GM19239 (cell line): ENCODE results near the gene PSMG4.

ENCODE experiments used
- DNase-seq: peaks from one replicate; pipeline ENCODE4 v3.0.0; 2011; ENCODE audit warnings: low spot score; ENCODE audit not compliant: insufficient read length
- FAIRE-seq: peaks from 2 replicates; lab custom pipeline; 2011; peaks lifted over from hg19 to GRCh38; lab: Jason Lieb, UNC

The PSMG4 gene

GRCh38 chr6:3286641-3287171 lies 28.0 kb downstream of the PSMG4 start:
- DNase-seq (no peak), FAIRE-seq (no peak)

- no peak for DNase-seq
These were observed 28.6 kb downstream of the PSMG4 start for GRCh38 chr6:3287308-3287707.

GRCh38 chr6:3287976-3288707 lies 29.4 kb downstream of the PSMG4 start:
- no peak for DNase-seq

More at GRCh38 chr6:3287308-3287707, 28.6 kb downstream of the PSMG4 start:
- FAIRE-seq = no peak

GRCh38 chr6:3288711-3289663 lies 30.2 kb downstream of the PSMG4 start:
- FAIRE-seq (no peak), DNase-seq (no peak)

More at GRCh38 chr6:3287976-3288707, 29.4 kb downstream of the PSMG4 start:
- FAIRE-seq = no peak

- DNase-seq = no peak
- no peak for FAIRE-seq
These were observed 30.9 kb downstream of the PSMG4 start for GRCh38 chr6:3289664-3290055.

GRCh38 chr6:3290149-3290930 lies 31.6 kb downstream of the PSMG4 start:
- DNase-seq = no peak
- FAIRE-seq = no peak

- FAIRE-seq (no peak), DNase-seq (no peak)
These were observed 32.1 kb downstream of the PSMG4 start for GRCh38 chr6:3290931-3291211.

- FAIRE-seq = no peak
- no peak for DNase-seq
These were observed 32.6 kb downstream of the PSMG4 start for GRCh38 chr6:3291346-3291745.

GRCh38 chr6:3291987-3292386 lies 33.2 kb downstream of the PSMG4 start:
- DNase-seq = no peak
- FAIRE-seq = no peak

- FAIRE-seq (no peak), DNase-seq (no peak)
These were observed 33.9 kb downstream of the PSMG4 start for GRCh38 chr6:3292431-3293197.

- DNase-seq (no peak), FAIRE-seq (no peak)
These were observed 34.8 kb downstream of the PSMG4 start for GRCh38 chr6:3293271-3294155.

GRCh38 chr6:3294396-3294795 lies 35.6 kb downstream of the PSMG4 start:
- FAIRE-seq (no peak), DNase-seq (no peak)

GRCh38 chr6:3294921-3295871 lies 36.4 kb downstream of the PSMG4 start:
- DNase-seq (no peak), FAIRE-seq (no peak)

- FAIRE-seq = no peak
These were observed 37.3 kb downstream of the PSMG4 start for GRCh38 chr6:3296078-3296477.

GRCh38 chr6:3296537-3296936 lies 37.8 kb downstream of the PSMG4 start:
- FAIRE-seq (no peak), DNase-seq (no peak)

More at GRCh38 chr6:3296078-3296477, 37.3 kb downstream of the PSMG4 start:
- no peak for DNase-seq

GRCh38 chr6:3297006-3297405 lies 38.3 kb downstream of the PSMG4 start:
- DNase-seq = no peak
- FAIRE-seq = no peak

- DNase-seq (no peak), FAIRE-seq (no peak)
These were observed 39.2 kb downstream of the PSMG4 start for GRCh38 chr6:3297909-3298308.

GRCh38 chr6:3299221-3299620 lies 40.5 kb downstream of the PSMG4 start:
- FAIRE-seq (no peak), DNase-seq (no peak)
